Sigmoid colon (tissue), 7 donors: ENCODE data around the gene ZNF407. TPM values are rescaled to one million over a fixed set of nuclear protein-coding genes. Genes with fewer than 3 reads are reported as not detected.

Source experiments
- DNase-seq: peaks from one replicate; pipeline ENCODE4 v3.0.0-alpha.2; 2019
- H3K27ac ChIP-seq, 4 donors: fragments of 200-600 bp; sonication (generic); one replicate each; pipeline ENCODE4 v1.5.1; 2016 to 2019; ENCODE audit warnings: mild to moderate bottlenecking in 1 of 4
- H3K27me3 ChIP-seq, 3 donors: fragments of 200-600 bp; sonication (generic); one replicate each; pipeline ENCODE4 v1.5.1; 2019; ENCODE audit warnings: mild to moderate bottlenecking in 1 of 3
- H3K36me3 ChIP-seq, 4 donors: fragments of 200-600 bp; sonication (generic); one replicate each; pipeline ENCODE4 v1.5.1; 2016 to 2019
- H3K4me1 ChIP-seq, 4 donors: fragments of 200-600 bp; sonication (generic); one replicate each; pipeline ENCODE4 v1.5.1; 2017 to 2019
- H3K4me3 ChIP-seq, 4 donors: fragments of 200-600 bp; sonication (generic); one replicate each; pipeline ENCODE4 v1.5.1; 2017 to 2019; ENCODE audit warnings: mild to moderate bottlenecking in 2 of 4, moderate library complexity in 1 of 4
- H3K9me3 ChIP-seq, 4 donors: fragments of 200-600 bp in 3 of 4; sonication (generic) in 3 of 4; one replicate each; pipeline versions ENCODE4 v1.5.1 to v1.6.1; 2013 to 2019
- EP300 ChIP-seq, 4 donors: sonication (generic); formaldehyde crosslinking; IDR thresholded peaks; one replicate each; pipeline ENCODE4 v1.6.1; 2017; ENCODE audit warnings: antibody characterized with exemption in 4 of 4
- POLR2A ChIP-seq, 2 donors: fragments of 450-650 bp; IDR thresholded peaks; one replicate each; pipeline ENCODE4 v1.6.1; 2016; ENCODE audit warnings: antibody characterized with exemption in 2 of 2, mild to moderate bottlenecking in 2 of 2, moderate library complexity in 2 of 2
- POLR2AphosphoS5 ChIP-seq, 4 donors: sonication (generic); formaldehyde crosslinking; IDR thresholded peaks; one replicate each; pipeline ENCODE4 v1.6.1; 2017; ENCODE audit warnings: antibody characterized with exemption in 4 of 4
- WGBS, 2 donors: extraction: QIAGEN DNeasy Blood & Tissue Kit; methylation state at CpG; one replicate each; pipeline ENCODE4 v1.1.7; 2013; 5-methylcytosine and 5-hydroxymethylcytosine counted together
- intact Hi-C: fragments of 100-400 bp; cut with DNase I; formaldehyde crosslinking; loops from one replicate; pipeline ENCODE4 v1.15.1; 2023
- polyA plus RNA-seq, 3 donors: library from polyadenylated mRNA; stranded (reverse); fragments of 200-250 nt; gene quantifications; one replicate each; pipeline ENCODE4 v1.2.3, GENCODE V29; 2013
- total RNA-seq, 4 donors: library from RNA; depleted of rRNA; stranded (reverse); fragments of >200 nt; gene quantifications; one replicate each; pipeline ENCODE4 v1.1.0, GENCODE V29; 2016
- TF ChIP-seq, protein P1 (sequence below), 4 experiments: fragments of 450-650 bp in 3 of 4; fragments of 200-600 bp in 1 of 4; IDR thresholded peaks; one replicate each; pipeline ENCODE4 v1.5.1; 2016 to 2019; ENCODE audit warnings: antibody characterized with exemption in 4 of 4, mild to moderate bottlenecking in 3 of 4, moderate library complexity in 2 of 4
- donor health status: healthy with polysubstance abuse.
- donor health status: Bipolar disorder and iron deficiency.
- donor health status: healthy.

Gene ZNF407
- total and polyA plus RNA-seq, 7 donors = 1.4 to 19.8 (median 16.3) TPM

DNA sequence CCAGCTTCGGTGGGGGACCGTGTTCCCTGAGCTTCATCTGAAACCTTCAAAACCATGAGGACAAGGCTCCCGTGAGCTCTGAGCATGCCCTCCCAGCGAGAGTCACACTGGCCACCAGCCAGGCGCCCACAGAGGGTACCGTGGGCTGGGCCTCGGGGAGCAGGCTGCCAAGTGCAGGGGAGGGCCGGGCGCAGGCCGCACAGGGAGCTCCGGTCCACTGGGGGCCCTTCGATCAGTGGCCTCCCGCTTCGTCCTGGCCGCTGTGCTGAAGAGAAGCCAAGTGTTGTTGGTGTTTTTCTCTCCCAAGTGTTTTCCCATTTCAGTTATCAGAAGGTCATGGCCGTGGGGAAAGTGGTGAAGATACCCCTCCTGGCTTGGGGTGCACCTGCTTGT is 466.8 kb downstream of the ZNF407 start:
- no peak for TF ChIP-seq POLR2AphosphoS5 (IDR thresholded peaks at IDR 0.05)
- TF ChIP-seq, protein P1, sequence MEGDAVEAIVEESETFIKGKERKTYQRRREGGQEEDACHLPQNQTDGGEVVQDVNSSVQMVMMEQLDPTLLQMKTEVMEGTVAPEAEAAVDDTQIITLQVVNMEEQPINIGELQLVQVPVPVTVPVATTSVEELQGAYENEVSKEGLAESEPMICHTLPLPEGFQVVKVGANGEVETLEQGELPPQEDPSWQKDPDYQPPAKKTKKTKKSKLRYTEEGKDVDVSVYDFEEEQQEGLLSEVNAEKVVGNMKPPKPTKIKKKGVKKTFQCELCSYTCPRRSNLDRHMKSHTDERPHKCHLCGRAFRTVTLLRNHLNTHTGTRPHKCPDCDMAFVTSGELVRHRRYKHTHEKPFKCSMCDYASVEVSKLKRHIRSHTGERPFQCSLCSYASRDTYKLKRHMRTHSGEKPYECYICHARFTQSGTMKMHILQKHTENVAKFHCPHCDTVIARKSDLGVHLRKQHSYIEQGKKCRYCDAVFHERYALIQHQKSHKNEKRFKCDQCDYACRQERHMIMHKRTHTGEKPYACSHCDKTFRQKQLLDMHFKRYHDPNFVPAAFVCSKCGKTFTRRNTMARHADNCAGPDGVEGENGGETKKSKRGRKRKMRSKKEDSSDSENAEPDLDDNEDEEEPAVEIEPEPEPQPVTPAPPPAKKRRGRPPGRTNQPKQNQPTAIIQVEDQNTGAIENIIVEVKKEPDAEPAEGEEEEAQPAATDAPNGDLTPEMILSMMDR (IDR thresholded peaks at IDR 0.05) = no peak
- TF ChIP-seq EP300 (IDR thresholded peaks at IDR 0.05) = no peak
- no peak for TF ChIP-seq POLR2A (IDR thresholded peaks at IDR 0.05)
- intact Hi-C loops = no loop called here
- Histone ChIP-seq H3K27ac (no peak overlapping the region), H3K27me3 (no peaks in the 10 kb centered on the region), H3K36me3 (peaks cover 0 to 23% (median 15%) of the 10 kb centered on the region in 4 donors), H3K4me1 (no peaks in the 10 kb centered on the region), H3K4me3 (no peak overlapping the region), H3K9me3 (no peaks in the 10 kb centered on the region)
- 92 to 93% methylated on average over 16 of the region's 16 CpGs for WGBS, 2 donors
- no peak for DNase-seq

DNA sequence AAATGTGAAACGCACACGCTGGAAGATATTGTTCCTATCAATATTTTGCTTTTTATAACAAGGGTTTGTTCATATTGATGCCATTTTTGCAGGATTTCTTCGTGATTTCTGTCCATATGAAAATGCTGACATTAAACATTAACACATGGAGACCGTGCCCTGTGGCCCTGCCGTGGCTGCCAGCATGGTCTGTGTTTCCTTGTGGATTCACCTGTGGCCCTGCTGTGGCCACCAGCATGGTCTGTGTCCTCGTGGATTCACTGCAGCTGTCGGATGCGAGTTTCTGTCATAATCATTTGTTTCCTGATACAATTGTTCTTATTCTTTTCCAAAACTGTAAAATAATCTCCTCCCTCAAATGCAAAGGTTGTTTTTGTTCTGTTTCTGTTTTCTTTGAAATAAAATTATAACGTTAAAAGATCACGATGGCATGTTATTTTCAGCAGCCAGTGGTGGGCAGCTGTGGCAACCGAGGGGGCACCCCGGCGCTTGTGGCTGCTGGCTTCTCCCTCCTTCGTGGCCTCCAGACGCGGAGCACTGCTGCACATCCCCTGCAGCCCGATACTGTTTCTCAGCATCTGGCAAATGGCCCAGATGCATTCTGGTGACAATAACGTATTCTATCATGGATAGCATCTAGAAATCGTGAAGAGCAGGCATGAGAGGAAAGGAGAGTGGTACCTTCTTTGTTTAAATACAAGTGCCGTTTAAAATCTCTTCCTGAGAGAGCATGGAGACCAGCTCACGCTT is 467.8 kb downstream of the ZNF407 start:
- Histone ChIP-seq H3K4me3 (no peak overlapping the region), H3K36me3 (peaks cover 0 to 23% (median 15%) of the 10 kb centered on the region in 4 donors), H3K9me3 (no peaks in the 10 kb centered on the region), H3K27me3 (no peaks in the 10 kb centered on the region), H3K27ac (no peak overlapping the region), H3K4me1 (no peaks in the 10 kb centered on the region)
- intact Hi-C loops = no loop called here
- TF ChIP-seq POLR2AphosphoS5 (IDR thresholded peaks at IDR 0.05) = no peak
- TF ChIP-seq EP300 (IDR thresholded peaks at IDR 0.05) = no peak
- TF ChIP-seq, protein P1 (IDR thresholded peaks at IDR 0.05) = no peak
- TF ChIP-seq POLR2A (IDR thresholded peaks at IDR 0.05) = no peak
- DNase-seq = no peak
- WGBS, 2 donors = 93 to 95% methylated on average over 21 of the region's 21 CpGs

DNA sequence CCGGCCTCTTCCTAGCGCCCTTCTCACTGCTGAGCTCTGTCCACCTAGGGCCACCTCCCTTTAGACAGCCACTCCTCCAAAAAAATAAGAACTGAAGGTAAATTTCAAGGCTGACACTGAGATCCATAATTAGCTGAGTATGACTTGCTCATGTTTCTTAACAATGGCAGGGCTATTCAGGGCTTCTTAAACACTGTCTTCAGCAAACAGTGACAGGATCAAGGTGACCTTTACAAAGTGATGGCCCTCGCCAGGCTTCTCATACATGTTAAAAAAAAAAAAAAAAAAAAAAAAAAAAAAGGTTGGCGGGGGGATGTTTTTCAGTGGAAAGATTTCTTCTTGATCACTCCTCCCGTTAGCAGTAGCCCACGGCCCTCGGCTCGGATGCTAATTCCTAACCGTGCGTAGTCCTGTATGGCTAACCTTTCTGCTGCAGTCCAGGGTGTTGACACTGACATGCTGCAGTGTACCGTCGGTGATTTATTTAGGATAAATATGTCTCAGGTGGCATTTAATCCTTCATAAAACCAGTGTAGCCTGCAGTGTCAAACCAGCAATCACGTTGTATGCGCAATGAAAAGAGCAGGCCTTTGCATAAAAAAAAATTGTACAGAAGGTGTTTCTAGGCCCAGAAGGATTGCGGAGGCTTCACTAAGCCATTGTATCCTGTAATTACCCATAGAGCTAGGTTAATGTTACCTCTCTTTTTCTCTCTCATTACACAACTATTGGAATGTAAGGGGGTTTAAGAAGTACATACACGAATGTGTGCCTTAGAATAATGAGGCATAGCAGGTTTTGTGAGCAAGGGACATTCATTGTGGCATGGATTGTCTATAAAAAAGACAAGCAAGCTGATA is 468.6 kb downstream of the ZNF407 start:
- no peaks in the 10 kb centered on the region for H3K9me3 ChIP-seq
- no peak for TF ChIP-seq EP300 (IDR thresholded peaks at IDR 0.05)
- TF ChIP-seq, protein P1 (IDR thresholded peaks at IDR 0.05) = no peak
- TF ChIP-seq POLR2A (IDR thresholded peaks at IDR 0.05) = no peak
- no peak for TF ChIP-seq POLR2AphosphoS5 (IDR thresholded peaks at IDR 0.05)
- no peaks in the 10 kb centered on the region for H3K4me1 ChIP-seq
- DNase-seq = no peak
- H3K4me3 ChIP-seq = no peak overlapping the region
- no peak overlapping the region for H3K27ac ChIP-seq
- H3K36me3 ChIP-seq = peaks cover 0 to 23% (median 15%) of the 10 kb centered on the region in 4 donors
- intact Hi-C loops = no loop called here
- WGBS, 2 donors = 96% methylated on average over 16 of the region's 16 CpGs
- H3K27me3 ChIP-seq = no peaks in the 10 kb centered on the region

DNA sequence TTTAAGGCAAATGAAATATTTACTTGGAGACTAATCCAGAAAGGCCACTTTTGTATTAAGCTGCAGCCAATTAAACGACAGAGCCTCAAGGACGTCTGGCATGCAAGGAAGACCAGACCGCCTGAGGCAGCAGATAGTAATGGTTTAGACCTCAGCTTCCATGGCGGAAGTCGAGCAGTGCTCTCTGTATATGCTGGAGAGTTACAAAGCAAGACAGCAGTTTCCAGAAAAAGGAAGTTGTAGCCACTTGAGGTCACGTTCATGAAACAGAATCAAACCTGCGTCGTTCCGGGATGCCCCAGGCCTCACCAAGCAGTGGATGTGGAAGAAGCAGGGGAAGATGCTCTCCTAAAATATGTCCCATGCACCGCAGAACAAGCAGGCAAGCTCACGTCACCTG is 469.3 kb downstream of the ZNF407 start:
- Histone ChIP-seq H3K9me3 (no peaks in the 10 kb centered on the region), H3K27ac (no peak overlapping the region), H3K4me3 (no peak overlapping the region), H3K36me3 (peaks cover 0 to 23% (median 15%) of the 10 kb centered on the region in 4 donors), H3K4me1 (no peaks in the 10 kb centered on the region), H3K27me3 (no peaks in the 10 kb centered on the region)
- DNase-seq = no peak
- TF ChIP-seq EP300 (IDR thresholded peaks at IDR 0.05) = no peak
- no peak for TF ChIP-seq POLR2AphosphoS5 (IDR thresholded peaks at IDR 0.05)
- no peak for TF ChIP-seq POLR2A (IDR thresholded peaks at IDR 0.05)
- TF ChIP-seq, protein P1 (IDR thresholded peaks at IDR 0.05) = no peak
- 77 to 90% methylated on average over 11 of the region's 11 CpGs for WGBS, 2 donors
- intact Hi-C loops = no loop called here
